GM18508 (cell line): ENCODE data around the gene BAAT.
"Not testable (repeated sequence)": the region's sequence is repeated elsewhere in the genome, so short reads cannot be mapped to it uniquely, and the experiment has no call there.

Experiments used
- ATAC-seq: cut with Tn5 transposase; IDR thresholded peaks from one replicate; pipeline ENCODE4 v1.9.1; 2021; ENCODE audit warnings: moderate number of reproducible peaks; ENCODE audit not compliant: insufficient read depth, unreplicated experiment

BAAT gene

GRCh38 chr9:101366038-101366756 is 18.6 kb downstream of the BAAT start:
- ATAC-seq = no peak

- ATAC-seq = no peak
These were observed 19.6 kb downstream of the BAAT start for GRCh38 chr9:101365181-101365580.

DNA sequence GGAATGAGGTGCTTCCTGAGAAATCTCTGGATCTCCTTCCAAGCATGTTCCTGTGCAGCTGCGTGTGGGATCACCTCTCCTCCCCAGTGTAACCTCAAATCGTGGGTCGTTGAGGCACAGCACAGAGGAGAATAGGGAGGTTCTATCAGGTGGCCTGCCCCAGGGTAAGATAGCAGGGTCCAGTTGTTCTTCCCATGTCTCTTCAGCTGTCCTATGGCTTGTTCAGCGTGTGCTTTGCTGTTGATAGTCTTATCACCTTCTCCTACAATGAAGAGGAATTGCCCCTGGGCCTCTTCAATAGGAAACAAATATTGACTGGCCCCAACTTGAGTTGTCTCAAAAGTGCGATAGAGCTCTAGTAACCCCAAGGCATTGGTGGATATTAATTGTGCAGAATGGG is 22.4 kb downstream of the BAAT start:
- no peak for ATAC-seq

DNA sequence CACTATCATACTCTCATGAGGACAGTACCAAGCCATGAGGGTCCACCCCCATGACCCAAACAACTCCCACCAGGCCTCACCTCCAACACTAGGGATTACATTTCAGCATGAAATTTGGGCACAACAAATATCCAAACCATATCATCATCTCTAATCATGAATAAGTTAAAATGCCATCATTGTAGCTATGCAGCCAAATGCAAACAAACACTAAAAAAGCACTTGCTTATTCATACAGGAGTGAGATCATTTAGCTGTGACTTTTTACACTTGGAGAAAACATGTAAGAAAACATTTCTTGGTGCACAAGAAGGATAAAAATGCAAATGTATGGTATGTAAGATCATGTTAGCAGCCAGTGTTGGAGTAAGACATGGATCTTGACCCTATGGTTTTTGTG is 24.2 kb downstream of the BAAT start:
- ATAC-seq = no peak

DNA sequence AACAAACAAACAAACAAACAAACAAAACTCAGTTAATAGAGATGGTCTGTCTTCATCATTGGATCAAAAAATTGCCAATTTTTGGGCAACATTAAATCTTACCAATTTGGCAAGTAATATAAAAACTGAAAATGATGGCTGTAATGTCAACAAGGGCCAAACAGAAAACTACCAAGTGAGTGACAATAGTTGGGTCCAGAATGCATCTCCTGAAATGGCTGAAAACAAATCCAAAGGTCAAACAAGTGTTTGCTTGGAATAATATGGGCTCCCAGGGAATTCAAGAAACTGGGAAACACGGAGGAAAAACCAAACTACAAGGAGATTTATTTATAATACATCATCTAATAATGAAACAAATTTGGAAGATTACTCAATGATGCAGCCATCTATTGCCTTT is 25.1 kb downstream of the BAAT start:
- no peak for ATAC-seq

- no peak for ATAC-seq
These were observed 28.2 kb downstream of the BAAT start for GRCh38 chr9:101356619-101357018.

DNA sequence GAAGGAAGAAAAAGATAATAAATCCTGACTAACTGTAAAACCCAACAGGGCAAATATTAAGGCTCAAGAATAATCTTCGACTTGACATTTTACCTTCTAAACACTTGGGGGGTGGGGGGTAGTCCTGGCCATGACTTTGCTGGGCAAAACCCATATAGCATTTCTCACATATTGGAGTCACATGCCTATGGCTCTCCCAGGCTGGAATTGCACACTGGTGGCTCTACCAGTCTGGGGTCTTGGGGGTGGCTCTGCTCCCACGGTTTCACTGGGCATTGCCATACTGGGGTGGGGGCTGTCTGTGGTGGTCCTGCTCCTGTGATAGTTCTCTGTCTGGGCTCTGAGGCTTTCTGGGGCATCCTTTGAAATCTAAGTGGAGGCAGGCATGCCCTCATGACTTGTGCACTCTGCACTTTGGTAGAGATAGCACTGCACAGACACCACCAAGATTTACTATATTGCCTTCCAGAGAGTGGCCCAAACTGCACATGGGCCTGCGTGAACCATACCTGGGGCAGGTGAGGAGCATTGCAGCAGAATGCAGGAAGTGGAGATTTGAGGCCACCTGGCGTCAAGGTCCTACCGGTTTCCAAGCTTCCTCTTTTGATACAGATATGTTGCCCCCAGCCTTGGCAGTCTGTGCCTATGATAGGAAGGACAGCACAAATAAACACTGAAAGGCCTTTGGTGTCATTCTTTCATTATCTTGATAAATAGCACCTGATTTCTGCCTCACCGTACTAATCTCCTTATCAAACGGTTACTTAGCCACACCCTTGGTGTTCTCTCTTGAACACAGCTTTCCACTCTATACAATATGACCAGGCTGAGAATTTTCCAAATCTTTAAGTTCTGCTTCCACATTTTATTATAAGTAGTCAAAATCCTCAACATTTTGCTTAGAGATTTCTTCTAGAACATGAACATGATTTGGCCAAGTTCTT is 29.8 kb downstream of the BAAT start:
- ATAC-seq = no peak

GRCh38 chr9:101354143-101354764 is 30.6 kb downstream of the BAAT start:
- no peak for ATAC-seq

DNA sequence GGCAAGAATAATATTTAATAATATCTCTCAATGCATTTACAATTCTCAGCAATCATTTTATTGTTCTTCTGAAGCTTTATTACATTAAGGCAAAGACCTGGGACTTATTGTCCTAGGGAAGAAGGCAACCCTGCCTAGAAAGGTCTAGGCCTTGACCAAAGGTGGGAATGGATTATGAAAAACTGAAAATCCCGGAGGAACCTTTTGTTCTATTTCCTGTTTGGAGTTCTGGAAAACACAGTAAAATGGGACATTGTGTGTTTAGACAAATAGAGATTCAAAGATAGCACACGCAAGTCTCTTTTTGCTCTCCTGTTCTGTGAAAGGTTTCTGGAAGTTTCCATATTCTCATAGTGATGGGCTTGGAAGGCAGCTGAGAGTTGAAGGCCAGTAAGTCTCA is 31.1 kb downstream of the BAAT start:
- no peak for ATAC-seq

- no peak for ATAC-seq
These were observed 31.8 kb downstream of the BAAT start for GRCh38 chr9:101352892-101353463.

DNA sequence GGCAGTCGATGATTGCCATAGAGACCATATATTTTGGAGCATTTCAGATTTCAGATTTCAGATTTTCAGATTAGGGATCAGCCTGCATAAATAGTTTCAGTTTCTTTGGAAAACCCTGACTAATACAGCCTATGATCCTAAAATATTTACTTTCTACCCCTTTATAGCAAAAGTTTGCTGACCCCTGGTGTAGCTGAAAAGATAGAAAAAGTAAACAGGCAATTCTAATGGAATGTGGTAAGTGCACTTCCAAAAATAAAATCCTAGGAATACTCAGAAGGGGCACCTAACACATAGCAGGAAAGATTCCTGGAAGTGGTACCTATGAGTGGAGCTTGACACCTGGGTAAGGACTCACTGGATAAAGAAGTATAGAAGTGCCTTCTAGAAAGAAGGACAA is 34.5 kb downstream of the BAAT start:
- ATAC-seq = no peak

DNA sequence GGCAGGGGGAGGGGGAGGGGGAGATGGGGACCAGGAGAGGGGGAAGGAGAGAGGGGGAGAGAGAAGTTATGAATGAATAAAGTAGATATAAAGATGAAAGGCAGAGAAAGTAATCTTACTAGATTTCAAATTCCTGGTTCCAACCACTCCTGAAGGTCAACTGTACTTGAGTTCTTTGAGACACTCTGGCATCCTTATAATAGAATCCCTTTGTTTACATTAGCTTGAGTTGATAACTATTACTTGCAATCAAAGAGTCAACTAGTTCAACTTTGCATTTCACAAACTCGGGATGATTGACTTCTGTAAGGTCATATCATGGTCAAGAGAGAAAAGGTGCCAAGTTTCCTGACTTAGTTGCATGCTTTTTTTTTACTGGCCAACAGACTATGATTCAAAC is 42.2 kb downstream of the BAAT start:
- no peak for ATAC-seq

- no peak for ATAC-seq
These were observed 42.8 kb downstream of the BAAT start for GRCh38 chr9:101341958-101342357.

GRCh38 chr9:101337237-101337636 is 47.6 kb downstream of the BAAT start:
- ATAC-seq = no peak

DNA sequence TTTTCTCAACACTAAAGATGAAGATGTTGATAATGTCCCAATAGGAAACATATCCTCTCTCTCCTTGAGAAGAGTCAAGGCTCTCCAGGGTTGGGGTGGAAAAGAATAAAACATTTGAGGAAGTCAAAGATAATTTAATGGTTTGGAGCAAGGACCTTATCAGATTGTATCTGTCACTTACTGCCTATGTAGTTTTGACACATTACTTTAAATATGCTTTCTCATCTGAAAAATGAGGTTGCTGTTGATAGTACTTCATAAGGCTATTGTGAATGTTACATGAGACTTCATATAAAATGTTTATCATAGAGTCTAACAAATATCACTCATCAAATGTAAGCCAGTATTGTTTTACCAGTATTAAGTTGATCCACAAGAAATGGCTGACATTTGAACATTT is 48.7 kb downstream of the BAAT start:
- ATAC-seq = no peak

GRCh38 chr9:101333926-101334702 is 50.7 kb downstream of the BAAT start:
- ATAC-seq = no peak

- no peak for ATAC-seq
These were observed 51.3 kb downstream of the BAAT start for GRCh38 chr9:101333490-101333889.

DNA sequence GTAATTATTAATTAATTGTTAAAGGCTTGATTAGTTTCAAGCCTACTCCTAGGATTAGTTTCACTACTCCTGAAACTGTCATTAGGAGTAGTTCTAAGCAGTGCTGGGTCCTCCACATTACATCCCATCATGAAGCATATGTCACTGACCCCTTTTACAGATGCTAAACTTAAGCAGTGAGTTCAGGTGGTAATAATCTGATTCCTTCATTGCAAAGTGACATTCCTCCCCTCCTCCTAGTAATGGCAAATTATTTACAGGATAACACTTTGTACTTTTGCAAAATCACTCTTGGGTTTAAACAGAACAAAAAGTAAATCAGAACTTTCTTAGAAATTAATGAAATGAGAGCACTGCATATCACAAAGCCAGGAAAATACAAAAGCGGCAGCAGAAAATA is 52.4 kb downstream of the BAAT start:
- ATAC-seq = no peak

- ATAC-seq = not testable (repeated sequence)
These were observed 57.3 kb downstream of the BAAT start for GRCh38 chr9:101327422-101327909.

DNA sequence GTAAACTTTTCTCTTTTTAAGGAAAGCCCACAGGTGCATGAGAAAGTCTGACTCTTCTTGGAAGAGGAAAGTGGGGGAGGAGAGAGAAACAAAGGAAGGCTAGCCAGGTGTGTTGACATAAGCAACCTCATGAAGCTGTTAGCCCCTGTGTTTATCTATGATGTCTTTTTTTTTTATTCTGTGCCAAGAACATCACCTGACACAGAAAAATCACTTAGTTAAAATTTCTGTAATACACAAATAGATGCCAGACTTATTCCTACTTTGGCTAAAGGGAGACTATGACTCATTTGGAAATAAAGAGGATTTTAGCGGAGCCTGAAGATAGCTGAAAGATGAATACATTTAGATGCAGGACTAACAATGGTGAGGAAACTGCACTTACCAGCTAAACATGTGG is 58.3 kb downstream of the BAAT start:
- no peak for ATAC-seq
